Testis (tissue), 3 donors: Measurements from ENCODE around the gene PFDN2. TPM values are rescaled to one million over a fixed set of nuclear protein-coding genes. Genes with fewer than 3 reads are reported as not detected.
A peak's percentile ranks its signal among the peaks of the same experiment; 100 is the strongest.
"Not testable (repeated sequence)": the region's sequence is repeated elsewhere in the genome, so short reads cannot be mapped to it uniquely, and the experiment has no call there.

Source experiments
- DNase-seq: peaks from one replicate; pipeline ENCODE4 v3.0.0-alpha.2; 2019
- H3K27ac ChIP-seq, 2 donors: fragments of 200-600 bp; sonication (generic); one replicate each; pipeline ENCODE4 v1.5.1; 2019
- H3K27me3 ChIP-seq: fragments of 200-600 bp; sonication (generic); one replicate; pipeline ENCODE4 v1.5.1; 2019
- H3K36me3 ChIP-seq: fragments of 200-600 bp; sonication (generic); one replicate; pipeline ENCODE4 v1.5.1; 2017; ENCODE audit warnings: low read depth; ENCODE audit errors: missing control alignments
- H3K4me1 ChIP-seq: fragments of 200-600 bp; sonication (generic); one replicate; pipeline ENCODE4 v1.5.1; 2019
- H3K4me3 ChIP-seq, 2 donors: fragments of 200-600 bp; sonication (generic); one replicate each; pipeline ENCODE4 v1.5.1; 2017 to 2019
- H3K9me3 ChIP-seq: fragments of 200-600 bp; sonication (generic); one replicate; pipeline ENCODE4 v1.5.1; 2017
- CTCF ChIP-seq, 3 experiments: fragments of 450-650 bp in 2 of 3; fragments of 200-600 bp in 1 of 3; sonication (generic) in 1 of 3; IDR thresholded peaks; one replicate each; pipeline ENCODE4 v1.5.1; 2016 to 2019; ENCODE audit warnings: antibody characterized with exemption in 3 of 3, mild to moderate bottlenecking in 2 of 3, moderate library complexity in 1 of 3
- POLR2A ChIP-seq: fragments of 450-650 bp; IDR thresholded peaks from one replicate; pipeline ENCODE4 v1.6.1; 2017; ENCODE audit warnings: antibody characterized with exemption, mild to moderate bottlenecking, moderate library complexity
- WGBS, 2 donors: methylation state at CpG; one replicate each; pipeline ENCODE4 v1.1.5; 2018; 5-methylcytosine and 5-hydroxymethylcytosine counted together
- intact Hi-C: fragments of 100-400 bp; cut with DNase I; formaldehyde crosslinking; loops from one replicate; pipeline ENCODE4 v1.15.1; 2023; ENCODE audit warnings: low total_unique reads
- polyA plus RNA-seq: library from polyadenylated mRNA; stranded (reverse); fragments of 350-450 nt; fragmentation: Illumina TruSeq; extraction: RNeasy Lipid Tissue Mini Kit (QIAGEN cat#74804); gene quantifications from one replicate; pipeline ENCODE4 v1.2.3, GENCODE V29; 2014; ENCODE audit warnings: low read depth, low replicate concordance; ENCODE audit not compliant: insufficient read depth
- total RNA-seq, 2 donors: library from RNA; depleted of rRNA; stranded (reverse); fragments of >200 nt; gene quantifications; one replicate each; pipeline ENCODE4 v1.2.3, GENCODE V29; 2016

The PFDN2 gene
- total and polyA plus RNA-seq, 3 donors from 2014 or later, result 76.8 to 96.3 (median 88.6) TPM

DNA sequence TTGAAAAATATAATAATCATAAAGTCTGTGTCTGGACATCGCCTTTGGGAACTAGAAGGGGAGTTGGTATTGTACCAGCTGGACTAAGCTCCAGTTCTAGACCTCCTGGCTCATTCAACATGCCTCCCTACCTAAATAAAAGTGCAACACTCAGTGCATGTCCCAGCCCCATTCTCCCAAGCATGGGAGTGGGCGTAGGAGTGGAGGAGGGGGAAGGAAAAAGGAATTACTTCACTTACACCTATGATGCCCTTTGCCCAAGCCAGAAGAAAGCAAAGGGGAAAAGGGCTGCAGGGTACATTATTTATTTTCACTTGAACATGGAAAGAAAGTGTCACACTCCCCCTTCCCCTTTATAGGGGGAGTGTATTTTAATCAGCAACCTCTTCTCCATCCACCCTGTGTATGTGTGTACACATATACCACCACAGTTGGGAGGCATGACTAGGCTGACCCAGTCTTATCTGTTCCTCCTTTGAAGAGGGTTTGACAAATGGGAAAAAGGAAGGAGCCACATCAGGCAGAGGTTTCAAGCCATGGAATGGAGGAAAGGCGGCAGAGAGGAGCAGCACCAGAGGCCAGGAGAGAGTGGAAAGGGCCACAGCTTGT is 3.3 kb upstream of the PFDN2 start:
- DNase-seq, result no peak
- no peak overlapping the region for H3K27ac ChIP-seq
- no peaks in the 10 kb centered on the region for H3K9me3 ChIP-seq
- no peaks in the 10 kb centered on the region for H3K27me3 ChIP-seq
- H3K36me3 ChIP-seq, result no peaks in the 10 kb centered on the region
- intact Hi-C loops, result no loop called here
- peaks cover 26% of the 10 kb centered on the region for H3K4me1 ChIP-seq
- TF ChIP-seq POLR2A, result no peak
- no peak for TF ChIP-seq CTCF (IDR thresholded peaks at IDR 0.05)
- no peak overlapping the region for H3K4me3 ChIP-seq
- 85 to 87% methylated on average over 3 of the region's 3 CpGs for WGBS, 2 donors

DNA sequence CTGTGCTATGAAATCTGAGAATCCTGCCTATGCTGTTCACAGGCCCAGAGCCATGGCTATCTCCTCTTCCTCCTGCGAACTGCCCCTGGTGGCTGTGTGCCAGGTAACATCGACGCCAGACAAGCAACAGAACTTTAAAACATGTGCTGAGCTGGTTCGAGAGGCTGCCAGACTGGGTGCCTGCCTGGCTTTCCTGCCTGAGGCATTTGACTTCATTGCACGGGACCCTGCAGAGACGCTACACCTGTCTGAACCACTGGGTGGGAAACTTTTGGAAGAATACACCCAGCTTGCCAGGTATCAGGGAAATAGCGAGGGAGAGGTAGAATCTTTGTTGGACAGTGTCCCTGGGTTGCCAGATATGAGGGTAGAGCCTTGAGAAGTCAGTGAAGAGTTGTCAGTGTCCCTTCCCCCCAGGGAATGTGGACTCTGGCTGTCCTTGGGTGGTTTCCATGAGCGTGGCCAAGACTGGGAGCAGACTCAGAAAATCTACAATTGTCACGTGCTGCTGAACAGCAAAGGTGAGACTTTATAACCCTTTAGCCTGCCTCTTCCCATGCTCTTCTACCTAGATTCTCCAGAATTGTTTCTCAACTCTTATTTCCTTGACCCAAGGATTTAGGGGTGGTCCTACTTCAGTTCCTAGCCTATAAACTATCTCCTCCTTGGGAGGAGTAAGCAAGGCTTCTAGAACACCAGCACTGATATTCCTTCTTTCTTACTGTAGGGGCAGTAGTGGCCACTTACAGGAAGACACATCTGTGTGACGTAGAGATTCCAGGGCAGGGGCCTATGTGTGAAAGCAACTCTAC is 1.5 kb upstream of the PFDN2 start:
- WGBS, 2 donors, result 27% methylated on average over 8 to 10 of the region's 10 CpGs
- peak overlapping the region; percentile 0 to 92 for H3K27ac ChIP-seq
- no peak overlapping the region for H3K4me3 ChIP-seq
- no peaks in the 10 kb centered on the region for H3K36me3 ChIP-seq
- peaks cover 28% of the 10 kb centered on the region for H3K4me1 ChIP-seq
- no peak for DNase-seq
- H3K9me3 ChIP-seq, result no peaks in the 10 kb centered on the region
- TF ChIP-seq POLR2A (no peak), CTCF (IDR thresholded peaks at IDR 0.05) (peak in 2 of 3 experiments; percentile 29 to 30)
- no peaks in the 10 kb centered on the region for H3K27me3 ChIP-seq
- intact Hi-C loops, result no loop called here

GRCh38 chr1:161115961-161116360 is 1.9 kb downstream of the PFDN2 start:
- H3K27me3 ChIP-seq, H3K4me3 ChIP-seq, intact Hi-C loops, H3K36me3 ChIP-seq, DNase-seq, H3K9me3 ChIP-seq, H3K27ac ChIP-seq: not testable (repeated sequence)
- H3K4me1 ChIP-seq, result peaks cover 41% of the 10 kb centered on the region
- 81 to 83% methylated on average over 6 of the region's 6 CpGs for WGBS, 2 donors

- 92 to 95% methylated on average over 12 of the region's 12 CpGs for WGBS, 2 donors
- H3K27ac ChIP-seq, result no peak overlapping the region
- TF ChIP-seq CTCF (IDR thresholded peaks at IDR 0.05) (no peak), POLR2A (no peak)
- intact Hi-C loops, result no loop called here
- no peaks in the 10 kb centered on the region for H3K9me3 ChIP-seq
- no peak for DNase-seq
- no peaks in the 10 kb centered on the region for H3K27me3 ChIP-seq
- H3K36me3 ChIP-seq, result no peaks in the 10 kb centered on the region
- peaks cover 41% of the 10 kb centered on the region for H3K4me1 ChIP-seq
- H3K4me3 ChIP-seq, result no peak overlapping the region
These were observed 2.6 kb downstream of the PFDN2 start for GRCh38 chr1:161115132-161115711.

DNA sequence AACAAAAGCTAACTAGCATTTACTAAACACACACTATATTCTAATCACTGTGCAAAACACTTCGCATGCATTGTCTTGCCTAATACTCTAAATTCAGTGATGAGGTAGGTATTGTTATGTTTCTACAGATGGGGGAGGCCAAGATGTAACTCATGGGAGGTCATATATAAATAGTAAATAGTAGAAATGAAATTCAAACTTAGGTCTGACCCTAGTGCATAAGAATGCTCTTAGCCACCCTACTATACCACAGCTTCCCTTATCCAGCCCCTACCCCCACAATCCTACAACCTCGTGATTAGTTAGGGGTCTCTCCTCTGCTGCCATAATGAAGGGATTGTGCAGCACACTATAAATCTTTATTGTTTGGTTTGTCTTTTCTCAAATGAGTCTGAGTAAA is 3.3 kb downstream of the PFDN2 start:
- Histone ChIP-seq H3K4me3 (no peak overlapping the region), H3K36me3 (no peaks in the 10 kb centered on the region), H3K9me3 (no peaks in the 10 kb centered on the region), H3K27me3 (no peaks in the 10 kb centered on the region), H3K27ac (no peak overlapping the region), H3K4me1 (peaks cover 38% of the 10 kb centered on the region)
- no peak for DNase-seq
- intact Hi-C loops, result no loop called here
- no peak for TF ChIP-seq CTCF (IDR thresholded peaks at IDR 0.05)
- TF ChIP-seq POLR2A, result no peak
- WGBS, 2 donors, result 84 to 86% methylated on average over 2 of the region's 2 CpGs
